ENCODE data around the gene HS3ST6. TPM values are rescaled to one million over a fixed set of nuclear protein-coding genes. Genes with fewer than 3 reads are reported as not detected.
A peak's percentile ranks its signal among the peaks of the same experiment; 100 is the strongest.

HS3ST6 gene
- total RNA-seq, 1 experiment from 2014 or later: not detected

- POLR2A ChIA-PET: no interaction called here
- intact Hi-C loops (cut with micrococcal nuclease; ENCODE audit: unreplicated experiment): no loop called here
- DNase-seq: no peak
- H3K4me3 Mint-ChIP-seq (ENCODE audit: unreplicated experiment): no peak overlapping the region
- Histone ChIP-seq H3K4me1 (no peaks in the 10 kb centered on the region; the same call in 1 of the 2 replicates), H3K36me3 (ENCODE audit: control insufficient read depth, insufficient read depth, low read length) (no peaks in the 10 kb centered on the region), H3K27me3 (replicated peaks; ENCODE audit: control insufficient read depth, insufficient read depth, low read length) (no peaks in the 10 kb centered on the region), H3K9me3 (no peaks in the 10 kb centered on the region), H3K4me3 (ENCODE audit: low read depth, low read length) (no peak overlapping the region)
- peaks cover 7% of the 10 kb centered on the region for H3K4me1 Mint-ChIP-seq (ENCODE audit: low read depth, unreplicated experiment)
- CTCF ChIA-PET: no interaction called here
- H3K9me3 Mint-ChIP-seq (ENCODE audit: unreplicated experiment): no peaks in the 10 kb centered on the region
- H3K27me3 Mint-ChIP-seq (ENCODE audit: insufficient read depth, unreplicated experiment): no peaks in the 10 kb centered on the region
- H3K27ac Mint-ChIP-seq (ENCODE audit: unreplicated experiment): no peak overlapping the region
- no peaks in the 10 kb centered on the region for H3K36me3 Mint-ChIP-seq (ENCODE audit: insufficient read depth, unreplicated experiment)
- no TSS peak for BruUV-seq (replicated peaks)
- TF ChIP-seq CTCF (IDR thresholded peaks at IDR 0.05; ENCODE audit: insufficient read depth in 1 of 2, low read depth in 1 of 2, low read length in 1 of 2, severe bottlenecking in 1 of 2, unreplicated experiment in 1 of 2): no peak
Measured at GRCh38 chr16:1865902-1866690, 52.1 kb downstream of the HS3ST6 start.

GRCh38 chr16:1863681-1864460 lies 54.3 kb downstream of the HS3ST6 start:
- H3K4me1 Mint-ChIP-seq (ENCODE audit: low read depth, unreplicated experiment): no peaks in the 10 kb centered on the region
- no peak overlapping the region for H3K4me3 ChIP-seq (ENCODE audit: low read depth, low read length)
- no peaks in the 10 kb centered on the region for H3K27me3 ChIP-seq (replicated peaks; ENCODE audit: control insufficient read depth, insufficient read depth, low read length)
- no peaks in the 10 kb centered on the region for H3K36me3 ChIP-seq (ENCODE audit: control insufficient read depth, insufficient read depth, low read length)
- no TSS peak for BruUV-seq (replicated peaks)
- H3K27ac Mint-ChIP-seq (ENCODE audit: unreplicated experiment): no peak overlapping the region
- no peaks in the 10 kb centered on the region for H3K36me3 Mint-ChIP-seq (ENCODE audit: insufficient read depth, unreplicated experiment)
- intact Hi-C loops (cut with micrococcal nuclease; ENCODE audit: unreplicated experiment): loop anchor here (1.0 kb wide), 1 partner anchor 65 kb away; no protein-coding TSS in a partner anchor
- no peaks in the 10 kb centered on the region for H3K9me3 Mint-ChIP-seq (ENCODE audit: unreplicated experiment)
- no peaks in the 10 kb centered on the region for H3K4me1 ChIP-seq
- peaks cover 5% of the 10 kb centered on the region for H3K27me3 Mint-ChIP-seq (ENCODE audit: insufficient read depth, unreplicated experiment)
- ChIA-PET POLR2A (interaction anchor here (1.0 kb wide), 1 partner anchor 101 kb away, joined by 3 read pairs; the partner anchor contains the start of gene RPS2), CTCF (interaction anchor here (0.6 to 1.1 kb wide), 2 partner anchors 69 to 81 kb away, joined by 3 to 8 read pairs; no protein-coding TSS in a partner anchor)
- TF ChIP-seq CTCF (IDR thresholded peaks at IDR 0.05; ENCODE audit: insufficient read depth in 1 of 2, low read depth in 1 of 2, low read length in 1 of 2, severe bottlenecking in 1 of 2, unreplicated experiment in 1 of 2): peak; percentile 51 to 52
- H3K9me3 ChIP-seq: no peaks in the 10 kb centered on the region
- DNase-seq: no peak
- no peak overlapping the region for H3K4me3 Mint-ChIP-seq (ENCODE audit: unreplicated experiment)

GRCh38 chr16:1862394-1862793 lies 55.8 kb downstream of the HS3ST6 start:
- no peak for DNase-seq
- no peak overlapping the region for H3K27ac Mint-ChIP-seq (ENCODE audit: unreplicated experiment)
- H3K4me1 Mint-ChIP-seq (ENCODE audit: low read depth, unreplicated experiment): no peaks in the 10 kb centered on the region
- no peaks in the 10 kb centered on the region for H3K36me3 Mint-ChIP-seq (ENCODE audit: insufficient read depth, unreplicated experiment)
- H3K4me1 ChIP-seq: no peaks in the 10 kb centered on the region
- no peak overlapping the region for H3K4me3 ChIP-seq (ENCODE audit: low read depth, low read length)
- H3K27me3 ChIP-seq (replicated peaks; ENCODE audit: control insufficient read depth, insufficient read depth, low read length): no peaks in the 10 kb centered on the region
- H3K36me3 ChIP-seq (ENCODE audit: control insufficient read depth, insufficient read depth, low read length): no peaks in the 10 kb centered on the region
- H3K27me3 Mint-ChIP-seq (ENCODE audit: insufficient read depth, unreplicated experiment): peaks cover 14% of the 10 kb centered on the region
- CTCF ChIA-PET: no interaction called here
- H3K9me3 ChIP-seq: no peaks in the 10 kb centered on the region
- no TSS peak for BruUV-seq (replicated peaks)
- intact Hi-C loops (cut with micrococcal nuclease; ENCODE audit: unreplicated experiment): no loop called here
- no peaks in the 10 kb centered on the region for H3K9me3 Mint-ChIP-seq (ENCODE audit: unreplicated experiment)
- POLR2A ChIA-PET: no interaction called here
- no peak overlapping the region for H3K4me3 Mint-ChIP-seq (ENCODE audit: unreplicated experiment)
- TF ChIP-seq CTCF (IDR thresholded peaks at IDR 0.05; ENCODE audit: insufficient read depth in 1 of 2, low read depth in 1 of 2, low read length in 1 of 2, severe bottlenecking in 1 of 2, unreplicated experiment in 1 of 2): no peak

All from Caco-2 (cell line).